Activated T-cell treated with anti-CD3 and anti-CD28 coated beads, Interleukin-2, amount 50 U/mL, for 72 hours (primary cell): ENCODE data around the gene ANKMY2. TPM values are rescaled to one million over a fixed set of nuclear protein-coding genes. Genes with fewer than 3 reads are reported as not detected.
"Not testable (repeated sequence)": the region's sequence is repeated elsewhere in the genome, so short reads cannot be mapped to it uniquely, and the experiment has no call there.

Experiments
- ATAC-seq, 2 donors: fragments of 150-1000 bp; cut with Tn5 transposase; replicated peaks in 1 of 2; 2 replicates each; pipeline ENCODE4 v1.10.0; 2021; ENCODE audit warnings: moderate library complexity in 2 of 2, mild to moderate bottlenecking in 1 of 2
- DNase-seq, 2 donors: peaks; one replicate each; pipeline ENCODE4 v3.0.0; 2021 to 2022; ENCODE audit warnings: mixed read lengths in 1 of 2
- H3K27ac Mint-ChIP-seq: one replicate; pipeline ENCODE4 v1.8.0; 2022; ENCODE audit warnings: mild to moderate bottlenecking, moderate library complexity, mixed read lengths
- H3K27me3 Mint-ChIP-seq: one replicate; pipeline ENCODE4 v1.8.0; 2022; ENCODE audit warnings: low read depth, mixed read lengths
- H3K36me3 Mint-ChIP-seq, 2 donors: one replicate each; pipeline ENCODE4 v1.8.0; 2022; ENCODE audit warnings: mixed read lengths in 2 of 2, mild to moderate bottlenecking in 1 of 2; ENCODE audit not compliant: insufficient read depth in 2 of 2
- H3K4me1 Mint-ChIP-seq: one replicate; pipeline ENCODE4 v1.8.0; 2022; ENCODE audit warnings: low read depth, mixed read lengths
- H3K4me3 Mint-ChIP-seq, 2 donors: one replicate each; pipeline ENCODE4 v1.8.0; 2022; ENCODE audit warnings: mild to moderate bottlenecking in 2 of 2, mixed read lengths in 2 of 2, moderate library complexity in 2 of 2
- H3K9me3 Mint-ChIP-seq, 2 donors: one replicate each; pipeline ENCODE4 v1.8.0; 2022; ENCODE audit warnings: mixed read lengths in 2 of 2
- total RNA-seq, 2 donors: library from RNA; stranded (reverse); gene quantifications; one replicate each; pipeline ENCODE4 v1.2.3, GENCODE V29; 2022

ANKMY2 gene
- total RNA-seq, 2 donors from 2014 or later, result 11.0 to 11.9 TPM

GRCh38 chr7:16598015-16598414, 47.5 kb downstream of the ANKMY2 start:
- peaks cover 2% of the 10 kb centered on the region in 2 donors for H3K36me3 Mint-ChIP-seq
- no peaks in the 10 kb centered on the region for H3K9me3 Mint-ChIP-seq
- H3K27me3 Mint-ChIP-seq, result no peaks in the 10 kb centered on the region
- no peak overlapping the region for H3K4me3 Mint-ChIP-seq
- DNase-seq (no peak), ATAC-seq (no peak)
- no peaks in the 10 kb centered on the region for H3K4me1 Mint-ChIP-seq
- H3K27ac Mint-ChIP-seq, result no peak overlapping the region

- H3K27ac Mint-ChIP-seq, H3K9me3 Mint-ChIP-seq, ATAC-seq, H3K27me3 Mint-ChIP-seq, H3K4me3 Mint-ChIP-seq, DNase-seq, H3K4me1 Mint-ChIP-seq, H3K36me3 Mint-ChIP-seq: not testable (repeated sequence)
Observed at GRCh38 chr7:16595596-16595995, 50.0 kb downstream of the ANKMY2 start.

GRCh38 chr7:16594676-16595075, 50.9 kb downstream of the ANKMY2 start:
- Mint-ChIP-seq H3K4me1 (no peaks in the 10 kb centered on the region), H3K9me3 (no peaks in the 10 kb centered on the region), H3K27me3 (no peaks in the 10 kb centered on the region), H3K27ac (no peak overlapping the region), H3K36me3 (no peaks in the 10 kb centered on the region), H3K4me3 (no peak overlapping the region)
- ATAC-seq (no peak), DNase-seq (no peak)

- Mint-ChIP-seq H3K36me3 (no peaks in the 10 kb centered on the region), H3K27ac (no peak overlapping the region), H3K4me3 (no peak overlapping the region), H3K9me3 (no peaks in the 10 kb centered on the region), H3K27me3 (no peaks in the 10 kb centered on the region), H3K4me1 (no peaks in the 10 kb centered on the region)
- ATAC-seq (no peak), DNase-seq (no peak)
Observed at GRCh38 chr7:16594061-16594460, 51.5 kb downstream of the ANKMY2 start.

- ATAC-seq (no peak), DNase-seq (no peak)
- Mint-ChIP-seq H3K4me1 (no peaks in the 10 kb centered on the region), H3K27me3 (no peaks in the 10 kb centered on the region), H3K9me3 (no peaks in the 10 kb centered on the region), H3K27ac (no peak overlapping the region), H3K36me3 (no peaks in the 10 kb centered on the region), H3K4me3 (no peak overlapping the region)
Observed at GRCh38 chr7:16592395-16592794, 53.2 kb downstream of the ANKMY2 start.

- DNase-seq, result no peak
- H3K9me3 Mint-ChIP-seq, result no peaks in the 10 kb centered on the region
- ATAC-seq, result no peak
- no peak overlapping the region for H3K27ac Mint-ChIP-seq
- no peak overlapping the region for H3K4me3 Mint-ChIP-seq
- H3K27me3 Mint-ChIP-seq, result no peaks in the 10 kb centered on the region
- no peaks in the 10 kb centered on the region for H3K36me3 Mint-ChIP-seq
- no peaks in the 10 kb centered on the region for H3K4me1 Mint-ChIP-seq
Observed at GRCh38 chr7:16590424-16590823, 55.1 kb downstream of the ANKMY2 start.

- Mint-ChIP-seq H3K4me3 (no peak overlapping the region), H3K27me3 (no peaks in the 10 kb centered on the region), H3K9me3 (no peaks in the 10 kb centered on the region), H3K36me3 (no peaks in the 10 kb centered on the region), H3K27ac (no peak overlapping the region), H3K4me1 (no peaks in the 10 kb centered on the region)
- DNase-seq (no peak), ATAC-seq (no peak)
Observed at GRCh38 chr7:16589881-16590280, 55.7 kb downstream of the ANKMY2 start.

GRCh38 chr7:16587790-16588189, 57.8 kb downstream of the ANKMY2 start:
- DNase-seq (no peak), ATAC-seq (no peak)
- no peak overlapping the region for H3K27ac Mint-ChIP-seq
- H3K9me3 Mint-ChIP-seq, result no peaks in the 10 kb centered on the region
- no peaks in the 10 kb centered on the region for H3K27me3 Mint-ChIP-seq
- no peaks in the 10 kb centered on the region for H3K36me3 Mint-ChIP-seq
- no peaks in the 10 kb centered on the region for H3K4me1 Mint-ChIP-seq
- H3K4me3 Mint-ChIP-seq, result no peak overlapping the region

- H3K9me3 Mint-ChIP-seq, result no peaks in the 10 kb centered on the region
- no peaks in the 10 kb centered on the region for H3K4me1 Mint-ChIP-seq
- DNase-seq (no peak), ATAC-seq (no peak)
- H3K36me3 Mint-ChIP-seq, result no peaks in the 10 kb centered on the region
- no peak overlapping the region for H3K27ac Mint-ChIP-seq
- H3K27me3 Mint-ChIP-seq, result no peaks in the 10 kb centered on the region
- no peak overlapping the region for H3K4me3 Mint-ChIP-seq
Observed at GRCh38 chr7:16587129-16587528, 58.4 kb downstream of the ANKMY2 start.

GRCh38 chr7:16586081-16586874, 59.3 kb downstream of the ANKMY2 start:
- ATAC-seq (peak in 1 of 2 donors; percentile 33), DNase-seq (no peak)
- peak overlapping the region in 1 of 2 donors; percentile 16 for H3K4me3 Mint-ChIP-seq
- H3K4me1 Mint-ChIP-seq, result no peaks in the 10 kb centered on the region
- no peaks in the 10 kb centered on the region for H3K27me3 Mint-ChIP-seq
- no peaks in the 10 kb centered on the region for H3K36me3 Mint-ChIP-seq
- H3K9me3 Mint-ChIP-seq, result no peaks in the 10 kb centered on the region
- H3K27ac Mint-ChIP-seq, result no peak overlapping the region

- H3K36me3 Mint-ChIP-seq, result no peaks in the 10 kb centered on the region
- H3K9me3 Mint-ChIP-seq, result no peaks in the 10 kb centered on the region
- H3K27ac Mint-ChIP-seq, result no peak overlapping the region
Observed at GRCh38 chr7:16585540-16585939, 60.0 kb downstream of the ANKMY2 start.

GRCh38 chr7:16583834-16584233, 61.7 kb downstream of the ANKMY2 start:
- Mint-ChIP-seq H3K4me3 (no peak overlapping the region), H3K27me3 (no peaks in the 10 kb centered on the region), H3K27ac (no peak overlapping the region), H3K36me3 (no peaks in the 10 kb centered on the region), H3K9me3 (no peaks in the 10 kb centered on the region), H3K4me1 (no peaks in the 10 kb centered on the region)
- ATAC-seq (no peak), DNase-seq (no peak)

More at GRCh38 chr7:16585540-16585939, 60.0 kb downstream of the ANKMY2 start:
- Mint-ChIP-seq H3K4me1 (no peaks in the 10 kb centered on the region), H3K4me3 (no peak overlapping the region), H3K27me3 (no peaks in the 10 kb centered on the region)
- ATAC-seq, result no peak
- no peak for DNase-seq

GRCh38 chr7:16581286-16581685, 64.3 kb downstream of the ANKMY2 start:
- no peaks in the 10 kb centered on the region for H3K9me3 Mint-ChIP-seq
- no peaks in the 10 kb centered on the region for H3K27me3 Mint-ChIP-seq
- no peak overlapping the region for H3K4me3 Mint-ChIP-seq
- H3K36me3 Mint-ChIP-seq, result no peaks in the 10 kb centered on the region
- ATAC-seq (no peak), DNase-seq (no peak)
- H3K27ac Mint-ChIP-seq, result no peak overlapping the region
- H3K4me1 Mint-ChIP-seq, result no peaks in the 10 kb centered on the region

GRCh38 chr7:16579216-16579615, 66.3 kb downstream of the ANKMY2 start:
- DNase-seq, result no peak

More at GRCh38 chr7:16579216-16579615, 66.3 kb downstream of the ANKMY2 start:
- no peaks in the 10 kb centered on the region for H3K4me1 Mint-ChIP-seq
- no peaks in the 10 kb centered on the region for H3K27me3 Mint-ChIP-seq
- no peak overlapping the region for H3K4me3 Mint-ChIP-seq
- H3K36me3 Mint-ChIP-seq, result no peaks in the 10 kb centered on the region
- no peaks in the 10 kb centered on the region for H3K9me3 Mint-ChIP-seq
- no peak for ATAC-seq
- no peak overlapping the region for H3K27ac Mint-ChIP-seq
